Tibial nerve (tissue), 3 donors: Measurements from ENCODE around the gene MCM3AP.

Experiments used
- CTCF ChIP-seq, 5 experiments: fragments of 200-600 bp in 3 of 5; fragments of 450-650 bp in 2 of 5; sonication (generic) in 3 of 5; IDR thresholded peaks; one replicate each; pipeline ENCODE4 v1.5.1; 2016 to 2019; ENCODE audit warnings: antibody characterized with exemption in 5 of 5, mild to moderate bottlenecking in 3 of 5, moderate library complexity in 2 of 5
- POLR2A ChIP-seq, 2 donors: fragments of 450-650 bp; IDR thresholded peaks; one replicate each; pipeline ENCODE4 v1.6.1; 2017; ENCODE audit warnings: antibody characterized with exemption in 2 of 2, mild to moderate bottlenecking in 2 of 2, moderate library complexity in 2 of 2

- TF ChIP-seq CTCF (IDR thresholded peaks at IDR 0.05) = no peak
- TF ChIP-seq POLR2A (IDR thresholded peaks at IDR 0.05) = no peak
These were observed 82.7 kb downstream of the MCM3AP start for GRCh38 chr21:46202592-46203202.
